HepG2 (cell line): ENCODE measurements around the gene EZH1. TPM values are rescaled to one million over a fixed set of nuclear protein-coding genes. Genes with fewer than 3 reads are reported as not detected.

Experiments
- ARNT2 ChIP-seq: sonication (generic); formaldehyde crosslinking; IDR thresholded peaks from 2 replicates; pipeline ENCODE4 v1.8.0; 2022; ENCODE audit warnings: mild to moderate bottlenecking, low read depth, missing genetic modification reagents, moderate library complexity
- CHD2 ChIP-seq: IDR thresholded peaks from 2 replicates; pipeline ENCODE4 v1.6.1; 2011; ENCODE audit warnings: low read depth, low read length, improper control_type of control experiment
- CHD4 ChIP-seq: fragments of 200-600 bp; sonication (generic); IDR thresholded peaks from 2 replicates; pipeline ENCODE4 v1.7.0; 2017; ENCODE audit warnings: mild to moderate bottlenecking, low read length, borderline replicate concordance
- CSRNP1 ChIP-seq: sonication (generic); formaldehyde crosslinking; IDR thresholded peaks from 2 replicates; pipeline ENCODE4 v1.8.1; 2023; ENCODE audit warnings: mild to moderate bottlenecking, missing genetic modification reagents
- DMAP1 ChIP-seq: IDR thresholded peaks from 2 replicates; pipeline ENCODE4 v1.6.1; 2016
- ELK4 ChIP-seq: sonication (generic); formaldehyde crosslinking; IDR thresholded peaks from 2 replicates; pipeline ENCODE4 v1.9.0; 2021; ENCODE audit warnings: missing genetic modification reagents, borderline replicate concordance
- FOXK1 ChIP-seq: sonication (generic); formaldehyde crosslinking; IDR thresholded peaks from 2 replicates; pipeline ENCODE4 v1.4.0; 2020; ENCODE audit warnings: low read depth, missing genetic modification reagents, borderline replicate concordance
- FOXP1 ChIP-seq, 2 experiments: fragments of 450-650 bp in 1 of 2; IDR thresholded peaks; 2 replicates each; pipeline ENCODE4 v1.6.1; 2017 to 2018; ENCODE audit warnings: antibody characterized with exemption in 1 of 2
- HOXA5 ChIP-seq: sonication (generic); formaldehyde crosslinking; IDR thresholded peaks from 2 replicates; pipeline ENCODE4 v1.4.0; 2020; ENCODE audit warnings: missing genetic modification reagents
- KDM3A ChIP-seq: IDR thresholded peaks from 2 replicates; pipeline ENCODE4 v1.6.1; 2018; ENCODE audit warnings: low read depth, missing compliant biosample characterization
- KLF11 ChIP-seq: IDR thresholded peaks from 2 replicates; pipeline ENCODE4 v1.6.1; 2016; ENCODE audit warnings: missing compliant biosample characterization
- MEIS2 ChIP-seq: sonication (generic); formaldehyde crosslinking; IDR thresholded peaks from 2 replicates; pipeline ENCODE4 v1.9.0; 2021; ENCODE audit warnings: mild to moderate bottlenecking, missing genetic modification reagents
- NFKB2 ChIP-seq: sonication (generic); formaldehyde crosslinking; IDR thresholded peaks from 2 replicates; pipeline ENCODE4 v1.4.0; 2020; ENCODE audit warnings: missing genetic modification reagents, borderline replicate concordance
- RBM22 ChIP-seq: fragments of 200-400 bp; formaldehyde crosslinking; optimal IDR thresholded peaks from 2 replicates; pipeline ENCODE3; 2017; ENCODE audit warnings: mild to moderate bottlenecking, low read length, moderate library complexity
- RFXAP ChIP-seq: sonication (generic); formaldehyde crosslinking; IDR thresholded peaks from 2 replicates; pipeline ENCODE4 v1.4.0; 2020; ENCODE audit warnings: missing genetic modification reagents, borderline replicate concordance
- SNAPC2 ChIP-seq: sonication (generic); formaldehyde crosslinking; IDR thresholded peaks from 2 replicates; pipeline ENCODE4 v1.8.1; 2022; ENCODE audit warnings: mild to moderate bottlenecking, missing genetic modification reagents
- SP5 ChIP-seq: IDR thresholded peaks from 2 replicates; pipeline ENCODE4 v1.6.1; 2016; ENCODE audit warnings: low read depth, borderline replicate concordance
- STAT5B ChIP-seq: sonication (generic); formaldehyde crosslinking; IDR thresholded peaks from 2 replicates; pipeline ENCODE4 v1.4.0; 2020; ENCODE audit warnings: missing genetic modification reagents
- TEAD3 ChIP-seq: optimal IDR thresholded peaks from 2 replicates; pipeline ENCODE3; 2016; ENCODE audit warnings: borderline replicate concordance
- ZNF136 ChIP-seq: sonication (generic); formaldehyde crosslinking; IDR thresholded peaks from 2 replicates; pipeline ENCODE4 v1.8.1; 2022; ENCODE audit warnings: low read depth, mild to moderate bottlenecking, moderate library complexity, missing genetic modification reagents
- ZNF235 ChIP-seq: sonication (generic); formaldehyde crosslinking; IDR thresholded peaks from 2 replicates; pipeline ENCODE4 v1.8.1; 2023; ENCODE audit warnings: mild to moderate bottlenecking, missing genetic modification reagents, borderline replicate concordance
- ZNF264 ChIP-seq: sonication (generic); formaldehyde crosslinking; IDR thresholded peaks from 2 replicates; pipeline ENCODE4 v1.4.0; 2020; ENCODE audit warnings: missing genetic modification reagents
- ZNF383 ChIP-seq: sonication (generic); formaldehyde crosslinking; IDR thresholded peaks from 2 replicates; pipeline ENCODE4 v1.4.0; 2020; ENCODE audit warnings: missing genetic modification reagents, mild to moderate bottlenecking, borderline replicate concordance
- ZNF451 ChIP-seq: sonication (generic); formaldehyde crosslinking; IDR thresholded peaks from 2 replicates; pipeline ENCODE4 v1.5.0; 2020; ENCODE audit warnings: mild to moderate bottlenecking, missing genetic modification reagents
- ZNF546 ChIP-seq: sonication (generic); formaldehyde crosslinking; conservative IDR thresholded peaks from 2 replicates; pipeline ENCODE4 v1.8.1; 2023; ENCODE audit warnings: mild to moderate bottlenecking, missing genetic modification reagents
- ZNF570 ChIP-seq: sonication (generic); formaldehyde crosslinking; IDR thresholded peaks from 2 replicates; pipeline ENCODE4 v1.4.0; 2020; ENCODE audit warnings: mild to moderate bottlenecking, missing genetic modification reagents, borderline replicate concordance
- ZNF605 ChIP-seq: sonication (generic); formaldehyde crosslinking; IDR thresholded peaks from 2 replicates; pipeline ENCODE4 v1.8.0; 2022; ENCODE audit warnings: mild to moderate bottlenecking, missing genetic modification reagents
- ZNF772 ChIP-seq: sonication (generic); formaldehyde crosslinking; IDR thresholded peaks from 2 replicates; pipeline ENCODE4 v1.5.0; 2020; ENCODE audit warnings: mild to moderate bottlenecking, missing genetic modification reagents
- polyA plus RNA-seq, 8 experiments: library from polyadenylated mRNA; depleted of rRNA in 3 of 8; stranded (reverse) in 7 of 8; unstranded in 1 of 8; fragments of >200 nt; fragmentation: Illumina TruSeq in 4 of 8; extraction: Trizol in 4 of 8; gene quantifications; 2 replicates each; pipeline versions ENCODE4 v1.2.1 to v1.2.3, GENCODE V29; 2011 to 2016; ENCODE audit warnings: low read depth in 4 of 8, missing spikeins in 1 of 8, mixed read lengths in 1 of 8; ENCODE audit not compliant: insufficient read depth in 1 of 8
- total RNA-seq, 5 experiments: library from RNA; depleted of rRNA; stranded (reverse); fragments of >200 nt; fragmentation: Illumina TruSeq; extraction: Trizol; gene quantifications; 2 replicates each; pipeline ENCODE4 v1.2.3, GENCODE V29; 2016; ENCODE audit warnings: low read depth in 1 of 5
- TF ChIP-seq, protein P1 (sequence below): IDR thresholded peaks from 2 replicates; pipeline ENCODE4 v1.6.1; 2016; ENCODE audit warnings: mild to moderate bottlenecking, missing biosample characterization, missing genetic modification reagents

The EZH1 gene
- total and polyA plus RNA-seq, 2 of the 13 experiments (the other 11 are each of a cell fraction or from before 2014, with no cell fraction given) = 11.6 to 24.0 TPM

DNA sequence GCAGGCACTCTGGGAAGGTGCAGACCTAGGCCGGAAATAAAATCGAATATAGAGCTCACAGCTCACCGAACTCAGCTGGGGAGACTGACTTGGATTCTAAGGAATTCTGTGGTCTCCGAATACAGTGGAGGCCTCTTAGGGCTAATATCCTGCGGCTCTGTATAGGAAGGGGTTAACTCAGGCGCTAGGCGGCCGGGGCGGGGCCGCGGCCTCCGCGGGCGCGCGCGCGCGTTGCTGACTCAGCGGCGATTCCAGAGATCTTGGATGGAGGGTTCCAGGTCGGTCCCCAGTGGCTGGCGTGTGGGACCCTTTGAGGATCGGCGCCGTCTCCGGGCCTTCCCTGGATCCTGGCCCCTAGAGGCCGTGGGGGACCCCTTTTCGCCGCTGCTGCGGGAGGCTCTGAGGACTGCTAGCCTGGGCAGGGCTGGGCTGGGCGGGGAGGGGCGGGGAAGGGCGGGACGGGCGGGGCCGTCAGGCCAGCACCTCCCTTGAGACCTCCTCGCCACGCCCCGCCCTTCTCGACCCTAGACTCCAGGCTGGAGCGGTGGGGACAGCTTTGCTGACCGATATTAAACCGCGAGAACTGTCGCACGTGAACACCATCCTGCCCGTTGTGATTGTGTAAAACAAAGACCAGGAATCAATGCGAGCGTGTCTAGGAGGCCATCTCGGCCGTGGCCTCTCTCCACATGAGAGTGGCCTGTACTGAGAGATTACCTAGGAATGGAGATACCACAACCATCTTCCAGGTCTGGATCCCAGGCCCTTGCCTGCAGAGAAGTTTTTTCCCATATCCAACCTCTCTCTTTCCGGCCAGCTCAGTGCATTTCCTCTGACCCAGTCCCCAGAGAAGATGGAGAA, 66.7 kb downstream of the EZH1 start (continued):
- peak; percentile 83; the same call in 1 of the 2 replicates for TF ChIP-seq NFKB2 (CRISPR knock-in tag)
- TF ChIP-seq ZNF546 (CRISPR knock-in tag) = no peak
- TF ChIP-seq KDM3A = peak; percentile 47; the same call in 1 of the 2 replicates
- peak; percentile 93; the same call in 1 of the 2 replicates for TF ChIP-seq RFXAP (CRISPR knock-in tag)
- no peak for TF ChIP-seq SNAPC2 (CRISPR knock-in tag)
- peak; percentile 79 for TF ChIP-seq ZNF605 (CRISPR knock-in tag)
- TF ChIP-seq DMAP1 (CRISPR knock-in tag) = peak; percentile 90
- TF ChIP-seq ZNF772 (CRISPR knock-in tag) = no peak
- no peak for TF ChIP-seq ZNF451 (CRISPR knock-in tag)
- TF ChIP-seq ZNF136 = no peak
- TF ChIP-seq, protein P1, sequence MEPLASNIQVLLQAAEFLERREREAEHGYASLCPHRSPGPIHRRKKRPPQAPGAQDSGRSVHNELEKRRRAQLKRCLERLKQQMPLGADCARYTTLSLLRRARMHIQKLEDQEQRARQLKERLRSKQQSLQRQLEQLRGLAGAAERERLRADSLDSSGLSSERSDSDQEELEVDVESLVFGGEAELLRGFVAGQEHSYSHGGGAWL (CRISPR knock-in tag) = peak; percentile 83
- TF ChIP-seq TEAD3 (CRISPR knock-in tag) = no peak
- TF ChIP-seq MEIS2 (CRISPR knock-in tag) = peak; percentile 40; the same call in 1 of the 2 replicates
- peak; percentile 60; the same call in 1 of the 2 replicates for TF ChIP-seq CSRNP1 (CRISPR knock-in tag)
- TF ChIP-seq KLF11 (CRISPR knock-in tag) = no peak
- no peak for TF ChIP-seq FOXP1 (IDR thresholded peaks at IDR 0.05)
- TF ChIP-seq FOXP1 (CRISPR knock-in tag; IDR thresholded peaks at IDR 0.05) = no peak; the same call in 1 of the 2 replicates
- peak; percentile 78; the same call in 1 of the 2 replicates for TF ChIP-seq SP5 (CRISPR knock-in tag)
- TF ChIP-seq HOXA5 (CRISPR knock-in tag) = no peak; the same call in 1 of the 2 replicates
- peak; percentile 48; the same call in 1 of the 2 replicates for TF ChIP-seq ARNT2 (CRISPR knock-in tag)
- TF ChIP-seq ZNF264 = 0 out of 2 replicates have a peak, but pooled peaks have one; percentile 36
- no peak for TF ChIP-seq RBM22
- no peak for TF ChIP-seq ZNF383 (CRISPR knock-in tag)
- 0 out of 2 replicates have a peak, but pooled peaks have one; percentile 40 for TF ChIP-seq STAT5B (CRISPR knock-in tag)
- no peak for TF ChIP-seq ZNF235 (CRISPR knock-in tag)
- peak; percentile 89 for TF ChIP-seq CHD2
- peak; percentile 77; the same call in 1 of the 2 replicates for TF ChIP-seq FOXK1
- no peak for TF ChIP-seq ELK4 (CRISPR knock-in tag)
- no peak for TF ChIP-seq ZNF570 (CRISPR knock-in tag)
- TF ChIP-seq CHD4 = no peak
